Trophoblast cell (in vitro differentiated cells and primary cell): ENCODE measurements around the gene DAPK3.
"Not testable (repeated sequence)": the region's sequence is repeated elsewhere in the genome, so short reads cannot be mapped to it uniquely, and the experiment has no call there.

ENCODE experiments used
- DNase-seq, 2 donors: peaks; one replicate each; pipeline ENCODE4 v3.0.0-alpha.2; 2016
- H2AFZ ChIP-seq: 2 replicates; pipeline ENCODE4 v1.6.1; 2013; ENCODE audit warnings: low read length, moderate library complexity, mild to moderate bottlenecking; ENCODE audit not compliant: insufficient read depth, poor library complexity
- H2AK5ac ChIP-seq: 2 replicates; pipeline ENCODE4 v1.6.1; 2013; ENCODE audit warnings: mild to moderate bottlenecking, low read length
- H2BK120ac ChIP-seq: 2 replicates; pipeline ENCODE4 v1.6.1; 2013; ENCODE audit warnings: low read length, mild to moderate bottlenecking, moderate library complexity; ENCODE audit not compliant: insufficient read depth, poor library complexity
- H2BK12ac ChIP-seq: 2 replicates; pipeline ENCODE4 v1.6.1; 2013; ENCODE audit warnings: mild to moderate bottlenecking, low read length, moderate library complexity
- H2BK5ac ChIP-seq: 2 replicates; pipeline ENCODE4 v1.6.1; 2013; ENCODE audit warnings: low read length, low read depth, moderate library complexity, mild to moderate bottlenecking; ENCODE audit not compliant: poor library complexity
- H3K14ac ChIP-seq: 2 replicates; pipeline ENCODE4 v1.6.1; 2013; ENCODE audit warnings: mild to moderate bottlenecking, low read length
- H3K18ac ChIP-seq: 2 replicates; pipeline ENCODE4 v1.6.1; 2013; ENCODE audit warnings: mild to moderate bottlenecking, low read length
- H3K23ac ChIP-seq: 2 replicates; pipeline ENCODE4 v1.6.1; 2013; ENCODE audit warnings: low read length
- H3K27ac ChIP-seq: 2 replicates; pipeline ENCODE4 v1.5.1; 2013; ENCODE audit warnings: low read depth, mild to moderate bottlenecking, inconsistent platforms, low read length, moderate library complexity
- H3K27me3 ChIP-seq: 2 replicates; pipeline ENCODE4 v1.6.1; 2013; ENCODE audit warnings: inconsistent platforms, mild to moderate bottlenecking, low read length, moderate library complexity; ENCODE audit not compliant: insufficient read depth
- H3K36me3 ChIP-seq, 2 experiments: 1 replicate in 1 of 2; 2 replicates in 1 of 2; pipeline ENCODE4 v1.6.1; 2013; ENCODE audit warnings: low read length in 2 of 2, mild to moderate bottlenecking in 2 of 2, moderate library complexity in 1 of 2; ENCODE audit not compliant: insufficient read depth in 2 of 2, control insufficient read depth in 1 of 2
- H3K4ac ChIP-seq: 2 replicates; pipeline ENCODE4 v1.6.1; 2013; ENCODE audit warnings: low read depth, mild to moderate bottlenecking, low read length, moderate library complexity
- H3K4me1 ChIP-seq, 2 experiments: 1 replicate in 1 of 2; 2 replicates in 1 of 2; pipeline ENCODE4 v1.6.1; 2013; ENCODE audit warnings: low read length in 2 of 2, mild to moderate bottlenecking in 2 of 2, moderate library complexity in 1 of 2; ENCODE audit not compliant: insufficient read depth in 2 of 2, control insufficient read depth in 1 of 2
- H3K4me2 ChIP-seq: 2 replicates; pipeline ENCODE4 v1.6.1; 2013; ENCODE audit warnings: inconsistent platforms, mild to moderate bottlenecking, low read length, moderate library complexity
- H3K4me3 ChIP-seq: 2 replicates; pipeline ENCODE4 v1.5.1; 2013; ENCODE audit warnings: mild to moderate bottlenecking, low read depth, low read length, inconsistent platforms
- H3K79me1 ChIP-seq: one replicate; pipeline ENCODE4 v1.6.1; 2013; ENCODE audit warnings: low read length
- H3K79me2 ChIP-seq: 2 replicates; pipeline ENCODE4 v1.6.1; 2013; ENCODE audit warnings: low read length, mild to moderate bottlenecking; ENCODE audit not compliant: control insufficient read depth, insufficient read depth, poor library complexity
- H3K9ac ChIP-seq: 2 replicates; pipeline ENCODE4 v1.6.1; 2013; ENCODE audit warnings: mild to moderate bottlenecking, low read length
- H3K9me3 ChIP-seq: 2 replicates; pipeline ENCODE4 v1.6.1; 2013; ENCODE audit warnings: low read depth, mild to moderate bottlenecking, control low read depth, inconsistent platforms, low read length; ENCODE audit not compliant: insufficient read depth
- H4K12ac ChIP-seq: 2 replicates; pipeline ENCODE4 v1.6.1; 2013; ENCODE audit warnings: low read depth, mild to moderate bottlenecking, low read length, moderate library complexity
- H4K8ac ChIP-seq: 2 replicates; pipeline ENCODE4 v1.6.1; 2013; ENCODE audit warnings: low read depth, mild to moderate bottlenecking, low read length, moderate library complexity
- H4K91ac ChIP-seq: one replicate; pipeline ENCODE4 v1.6.1; 2013; ENCODE audit warnings: low read depth, mild to moderate bottlenecking, low read length, moderate library complexity
- WGBS: extraction: QIAGEN DNeasy Blood & Tissue Kit; methylation state at CpG from one replicate; pipeline ENCODE4 v1.1.7; 2013; ENCODE audit warnings: missing lambda C conversion rate; ENCODE audit not compliant: insufficient read length, insufficient coverage; ENCODE audit errors: extremely low coverage; 5-methylcytosine and 5-hydroxymethylcytosine counted together

DAPK3 gene

DNA sequence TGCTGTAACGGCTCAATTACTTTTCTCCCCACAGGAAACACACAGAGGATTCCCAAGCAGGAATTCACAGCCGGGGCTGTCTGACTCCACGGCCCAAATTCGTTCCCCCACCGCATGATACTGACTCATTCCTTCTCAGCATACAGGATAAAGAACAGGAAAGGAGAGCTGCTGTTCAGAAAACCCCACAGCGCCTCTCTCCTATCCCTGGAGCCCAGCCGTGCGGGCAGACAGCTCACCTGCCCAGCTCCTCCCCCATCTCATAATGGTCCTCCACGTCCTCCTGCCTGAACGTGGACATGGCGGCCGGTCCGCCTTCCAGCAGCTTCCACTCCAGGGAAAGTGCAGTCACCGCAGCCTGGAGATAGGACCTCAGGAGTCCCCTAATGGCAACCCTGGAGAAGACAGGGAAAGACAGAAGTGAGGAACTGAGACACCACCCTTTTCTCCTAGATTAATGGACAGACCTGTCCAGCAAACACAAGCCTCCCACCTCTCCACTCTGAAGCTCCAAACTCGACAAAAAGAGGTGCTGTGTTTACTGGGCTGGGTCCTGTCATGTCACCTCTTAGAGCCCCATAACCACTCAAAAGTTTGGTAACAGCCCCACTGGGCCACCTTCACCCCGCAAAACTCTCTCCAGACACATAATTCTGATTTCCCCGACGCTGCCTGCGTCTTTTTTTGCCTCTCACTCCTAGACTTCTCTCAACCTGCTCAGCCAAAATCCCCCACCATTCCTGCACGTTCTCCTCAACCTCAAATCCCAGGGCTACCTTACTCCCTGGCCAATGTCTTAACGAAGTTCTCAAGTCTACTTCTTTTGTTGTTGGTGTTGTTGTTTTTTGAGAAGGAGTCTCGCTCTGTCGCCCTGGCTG lies 1.2 kb downstream of the DAPK3 start:
- Histone ChIP-seq H4K91ac (peak overlapping the region; percentile 98), H3K9ac (peak overlapping the region; percentile 99), H4K8ac (peak overlapping the region; percentile 51), H3K27ac (peak overlapping the region; percentile 98), H3K4me1 (peaks cover 24 to 25% of the 10 kb centered on the region in 2 experiments), H3K79me1 (peaks cover 27% of the 10 kb centered on the region), H3K27me3 (no peaks in the 10 kb centered on the region), H3K4me2 (peak overlapping the region; percentile 83), H2BK12ac (peak overlapping the region; percentile 51), H3K4ac (peak overlapping the region; percentile 100), H2BK120ac (peak overlapping the region; percentile 74), H2BK5ac (peak overlapping the region; percentile 89), H3K14ac (peak overlapping the region; percentile 100), H3K79me2 (peaks cover 38% of the 10 kb centered on the region), H3K9me3 (peaks cover 4% of the 10 kb centered on the region), H4K12ac (peak overlapping the region; percentile 73), H2AK5ac (peak overlapping the region; percentile 34), H3K23ac (no peak overlapping the region), H3K4me3 (peak overlapping the region; percentile 97), H3K36me3 (peaks cover 34 to 37% of the 10 kb centered on the region in 2 experiments), H3K18ac (peak overlapping the region; percentile 74), H2AFZ (no peak overlapping the region)
- peak; percentile 91 to 94 for DNase-seq
- WGBS, result no CpG with 5 or more reads among the region's 23 CpGs

DNA sequence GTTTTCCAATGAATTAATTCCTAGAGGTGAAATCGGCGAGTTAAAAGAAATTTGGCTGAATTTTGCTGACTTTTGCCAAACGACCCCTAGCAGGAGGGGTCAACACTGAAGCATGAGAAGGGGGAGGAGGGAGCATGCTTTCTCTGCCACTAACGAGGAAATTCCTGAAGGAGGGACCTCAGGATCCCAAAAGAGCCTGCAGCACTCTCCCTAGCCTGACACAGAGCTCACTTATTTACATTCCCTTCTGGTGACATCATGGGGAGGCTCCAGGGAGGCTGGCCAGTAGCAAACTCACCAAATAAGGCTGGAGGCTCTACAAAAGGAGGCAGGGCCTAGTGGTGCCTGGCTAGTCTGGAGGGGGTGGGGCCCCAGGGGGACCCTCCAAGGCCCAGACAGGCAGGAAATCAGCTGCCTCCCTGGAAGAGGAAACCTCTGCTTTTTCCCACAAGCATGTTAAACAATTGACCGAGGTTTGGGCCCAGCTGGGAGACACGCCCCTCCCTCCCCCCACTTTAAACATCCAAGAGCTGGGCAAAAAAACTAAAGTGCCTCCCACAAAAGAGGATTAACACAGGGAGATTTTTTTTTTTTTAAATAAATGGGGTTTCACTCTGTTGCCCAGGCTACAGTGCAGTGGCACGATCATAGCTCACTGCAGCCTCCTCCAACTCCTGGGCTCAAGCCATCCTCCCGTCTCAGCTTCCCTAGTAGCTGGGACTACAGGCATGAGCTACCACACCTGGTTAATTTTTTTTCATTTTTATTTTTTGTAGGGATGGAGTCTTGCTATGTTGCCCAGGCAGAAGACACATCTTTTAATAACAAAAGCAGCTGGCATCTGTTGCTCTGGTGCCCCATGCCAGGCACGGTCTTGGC lies 2.1 kb downstream of the DAPK3 start:
- Histone ChIP-seq H3K18ac (peak overlapping the region; percentile 74), H2BK12ac (peak overlapping the region; percentile 51), H3K4ac (peak overlapping the region; percentile 60), H2BK5ac (peak overlapping the region; percentile 89), H3K79me2 (peaks cover 38% of the 10 kb centered on the region), H3K27me3 (no peaks in the 10 kb centered on the region), H3K14ac (peak overlapping the region; percentile 53), H2AFZ (no peak overlapping the region), H3K27ac (peak overlapping the region; percentile 98), H2BK120ac (peak overlapping the region; percentile 74), H4K12ac (peak overlapping the region; percentile 39), H4K91ac (peak overlapping the region; percentile 98), H2AK5ac (peak overlapping the region; percentile 53), H4K8ac (peak overlapping the region; percentile 51), H3K4me3 (no peak overlapping the region), H3K4me2 (peak overlapping the region; percentile 83), H3K4me1 (peaks cover 25% of the 10 kb centered on the region in 2 experiments), H3K79me1 (peaks cover 27% of the 10 kb centered on the region), H3K9ac (peak overlapping the region; percentile 99), H3K36me3 (peaks cover 42 to 45% of the 10 kb centered on the region in 2 experiments), H3K9me3 (peaks cover 4% of the 10 kb centered on the region), H3K23ac (no peak overlapping the region)
- DNase-seq, result peak; percentile 96 to 97
- no CpG with 5 or more reads among the region's 9 CpGs for whole genome bisulfite sequencing

DNA sequence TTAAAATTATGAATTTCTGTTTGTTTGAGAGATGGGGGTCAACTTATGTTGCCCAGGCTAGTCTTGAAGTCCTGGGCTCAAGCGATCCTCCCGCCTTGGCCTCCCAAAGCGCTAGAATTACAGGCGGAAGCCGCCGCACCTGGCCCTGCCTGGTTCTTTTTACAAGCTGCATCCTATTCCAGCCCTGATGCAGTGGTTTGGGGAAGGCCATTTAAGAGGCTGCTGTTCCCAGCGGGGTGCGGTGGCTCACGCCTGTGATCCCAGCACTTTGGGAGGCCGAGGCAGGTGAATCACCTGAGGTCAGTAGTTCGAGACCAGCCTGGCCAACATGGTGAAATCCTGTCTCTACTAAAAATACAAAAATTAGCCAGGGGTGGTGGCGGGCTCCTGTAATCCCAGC lies 2.9 kb downstream of the DAPK3 start:
- not testable (repeated sequence) for H4K12ac ChIP-seq, H3K9me3 ChIP-seq, H3K23ac ChIP-seq, DNase-seq, H3K27me3 ChIP-seq, H2BK120ac ChIP-seq, H3K9ac ChIP-seq, H3K4me3 ChIP-seq, H2AK5ac ChIP-seq, H2AFZ ChIP-seq
- H4K91ac ChIP-seq, result peak overlapping the region; percentile 52
- H3K4ac ChIP-seq, result peak overlapping the region; percentile 82
- H3K18ac ChIP-seq, result peak overlapping the region; percentile 43
- WGBS, result no CpG with 5 or more reads among the region's 12 CpGs
- peak overlapping the region; percentile 50 for H3K4me2 ChIP-seq
- peaks cover 27% of the 10 kb centered on the region for H3K79me1 ChIP-seq
- H3K27ac ChIP-seq, result peak overlapping the region; percentile 66
- H3K14ac ChIP-seq, result peak overlapping the region; percentile 48
- peak overlapping the region; percentile 22 for H2BK5ac ChIP-seq
- H3K4me1 ChIP-seq, result peaks cover 25% of the 10 kb centered on the region in 2 experiments
- H3K36me3 ChIP-seq, result peaks cover 50 to 53% of the 10 kb centered on the region in 2 experiments
- peak overlapping the region; percentile 24 for H4K8ac ChIP-seq
- H2BK12ac ChIP-seq, result peak overlapping the region; percentile 82
- H3K79me2 ChIP-seq, result peaks cover 38% of the 10 kb centered on the region
